B cell (primary cell): Measurements from ENCODE around the gene KHK.

Experiments
- EZH2 ChIP-seq: IDR thresholded peaks from 2 replicates; pipeline ENCODE4 v1.6.1; 2012; ENCODE audit warnings: borderline replicate concordance, low read depth, mild to moderate bottlenecking, moderate library complexity, low read length; ENCODE audit not compliant: insufficient read depth, poor library complexity, severe bottlenecking
- TF ChIP-seq, protein P1 (sequence below): fragments of 200-600 bp; IDR thresholded peaks from one replicate; pipeline ENCODE4 v1.8.0; 2022; ENCODE audit warnings: antibody characterized with exemption, mild to moderate bottlenecking

DNA sequence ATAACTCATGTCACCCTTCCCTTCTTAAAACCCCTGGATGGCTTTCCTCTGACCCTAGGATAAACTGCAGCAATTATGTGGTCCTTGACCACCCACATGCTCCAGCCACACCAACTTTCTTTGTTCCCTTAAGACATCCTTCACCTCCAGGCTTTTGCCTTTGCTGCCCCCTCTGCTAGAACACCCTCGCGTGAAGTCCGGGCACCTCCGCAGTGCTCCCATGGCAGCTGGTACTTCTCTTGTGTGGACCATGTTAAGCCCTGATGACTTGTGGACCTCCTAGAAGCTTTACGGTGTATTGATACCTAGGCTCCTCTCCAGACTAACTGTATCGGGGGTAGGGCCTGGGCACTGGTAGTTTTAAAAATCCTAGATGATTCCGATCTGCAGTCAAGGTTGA is 36.2 kb downstream of the KHK start:
- TF ChIP-seq, protein P1, sequence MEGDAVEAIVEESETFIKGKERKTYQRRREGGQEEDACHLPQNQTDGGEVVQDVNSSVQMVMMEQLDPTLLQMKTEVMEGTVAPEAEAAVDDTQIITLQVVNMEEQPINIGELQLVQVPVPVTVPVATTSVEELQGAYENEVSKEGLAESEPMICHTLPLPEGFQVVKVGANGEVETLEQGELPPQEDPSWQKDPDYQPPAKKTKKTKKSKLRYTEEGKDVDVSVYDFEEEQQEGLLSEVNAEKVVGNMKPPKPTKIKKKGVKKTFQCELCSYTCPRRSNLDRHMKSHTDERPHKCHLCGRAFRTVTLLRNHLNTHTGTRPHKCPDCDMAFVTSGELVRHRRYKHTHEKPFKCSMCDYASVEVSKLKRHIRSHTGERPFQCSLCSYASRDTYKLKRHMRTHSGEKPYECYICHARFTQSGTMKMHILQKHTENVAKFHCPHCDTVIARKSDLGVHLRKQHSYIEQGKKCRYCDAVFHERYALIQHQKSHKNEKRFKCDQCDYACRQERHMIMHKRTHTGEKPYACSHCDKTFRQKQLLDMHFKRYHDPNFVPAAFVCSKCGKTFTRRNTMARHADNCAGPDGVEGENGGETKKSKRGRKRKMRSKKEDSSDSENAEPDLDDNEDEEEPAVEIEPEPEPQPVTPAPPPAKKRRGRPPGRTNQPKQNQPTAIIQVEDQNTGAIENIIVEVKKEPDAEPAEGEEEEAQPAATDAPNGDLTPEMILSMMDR, result no peak
- TF ChIP-seq EZH2, result no peak
